GM21576 (cell line): ENCODE data around the gene LENG1.

Experiments used
- ATAC-seq: cut with Tn5 transposase; IDR thresholded peaks from one replicate; pipeline ENCODE4 v1.9.1; 2021; ENCODE audit warnings: mild to moderate bottlenecking, moderate library complexity; ENCODE audit not compliant: unreplicated experiment

The LENG1 gene

GRCh38 chr19:54114340-54115108, 45.0 kb downstream of the LENG1 start:
- ATAC-seq = no peak

- ATAC-seq = no peak
These were observed 49.9 kb downstream of the LENG1 start for GRCh38 chr19:54109651-54110050.

DNA sequence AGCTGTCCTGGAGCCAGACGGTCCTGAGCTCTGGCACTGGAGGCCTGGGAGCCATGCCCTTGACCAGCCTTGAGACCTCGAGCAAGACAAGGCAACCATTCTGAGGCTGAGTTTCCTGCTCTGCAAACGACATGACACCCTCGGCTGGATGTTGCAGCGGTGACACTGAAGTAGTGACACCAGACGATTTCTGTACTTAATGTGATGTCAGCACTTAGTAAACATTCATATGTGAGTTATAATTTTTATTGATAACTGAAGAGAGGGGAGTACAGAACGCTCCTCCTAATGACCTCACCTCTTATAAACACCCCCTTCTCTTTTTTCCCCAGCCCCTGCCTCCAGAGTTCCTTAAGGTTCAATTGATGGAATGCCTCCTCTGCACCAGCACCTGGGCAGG, 51.0 kb downstream of the LENG1 start:
- no peak for ATAC-seq

GRCh38 chr19:54107876-54108490, 51.5 kb downstream of the LENG1 start:
- no peak for ATAC-seq

GRCh38 chr19:54106716-54107115, 52.8 kb downstream of the LENG1 start:
- no peak for ATAC-seq

DNA sequence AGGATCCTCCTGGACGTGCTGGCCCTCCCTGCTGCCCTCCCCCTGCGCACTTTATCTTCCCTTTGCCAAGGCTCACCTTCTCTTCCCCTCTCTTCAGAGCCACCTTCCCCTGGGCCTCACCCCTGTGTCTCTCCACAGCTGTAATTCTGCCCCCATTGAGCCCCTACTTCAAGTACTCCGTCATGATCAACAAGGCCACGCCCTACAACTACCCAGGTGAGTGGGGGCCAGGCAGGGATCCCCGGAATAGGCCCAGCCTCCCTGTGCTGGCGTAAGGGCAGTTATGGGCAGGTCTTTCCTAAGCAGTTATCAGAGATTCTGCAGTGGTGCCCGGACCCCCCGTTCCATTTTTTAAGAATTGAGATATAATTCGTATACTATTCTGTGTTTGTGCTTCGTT, 53.7 kb downstream of the LENG1 start:
- no peak for ATAC-seq
